Measurements from ENCODE around the gene KCNA1.
"Not testable (repeated sequence)": the region's sequence is repeated elsewhere in the genome, so short reads cannot be mapped to it uniquely, and the experiment has no call there.

The KCNA1 gene

DNA sequence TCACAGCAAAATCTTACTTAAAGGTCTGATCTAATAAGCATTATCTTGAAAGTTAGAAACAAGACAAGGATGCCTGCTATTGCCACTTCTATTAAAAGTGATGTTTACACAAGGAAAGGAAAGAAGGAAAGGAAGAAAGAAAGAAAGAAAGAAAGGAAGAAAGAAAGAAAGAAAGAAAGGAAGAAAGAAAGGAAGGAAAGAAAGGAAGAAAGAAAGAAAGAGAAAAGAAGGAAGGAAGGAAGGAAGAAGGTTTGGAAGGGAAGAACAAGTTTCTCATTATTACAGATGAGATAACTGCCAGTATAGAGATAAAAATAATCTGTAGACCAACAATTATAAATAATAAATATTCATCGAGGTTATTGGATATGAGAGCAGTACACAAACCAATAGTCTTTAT is 35.8 kb upstream of the KCNA1 start:
- Histone ChIP-seq H4K20me1 (ENCODE audit: insufficient read depth, low read length, poor library complexity, severe bottlenecking) (no peaks in the 10 kb centered on the region), H3F3A (ENCODE audit: low read depth) (no peaks in the 10 kb centered on the region), H3K9ac (ENCODE audit: low read depth, low read length, poor library complexity, severe bottlenecking) (no peak overlapping the region), H2AFZ (ENCODE audit: low read length) (no peak overlapping the region), H3K4me2 (ENCODE audit: low read depth, low read length, poor library complexity, severe bottlenecking) (no peak overlapping the region), H3K36me3 (ENCODE audit: insufficient read depth, low read length) (no peaks in the 10 kb centered on the region), H3K4me3 (ENCODE audit: low read length, poor library complexity, severe bottlenecking) (no peak overlapping the region), H3K4me1 (ENCODE audit: insufficient read depth, low read length, poor library complexity, severe bottlenecking) (no peaks in the 10 kb centered on the region), H3K79me2 (ENCODE audit: insufficient read depth, low read length) (no peaks in the 10 kb centered on the region), H3K9me3 (ENCODE audit: insufficient read depth, low read depth, low read length) (no peaks in the 10 kb centered on the region), H3K27me3 (ENCODE audit: insufficient read depth, low read length, poor library complexity, severe bottlenecking) (no peaks in the 10 kb centered on the region), H3K9me2 (replicated peaks; ENCODE audit: low read depth, low read length) (no peaks in the 10 kb centered on the region)
- TF ChIP-seq, protein P1, sequence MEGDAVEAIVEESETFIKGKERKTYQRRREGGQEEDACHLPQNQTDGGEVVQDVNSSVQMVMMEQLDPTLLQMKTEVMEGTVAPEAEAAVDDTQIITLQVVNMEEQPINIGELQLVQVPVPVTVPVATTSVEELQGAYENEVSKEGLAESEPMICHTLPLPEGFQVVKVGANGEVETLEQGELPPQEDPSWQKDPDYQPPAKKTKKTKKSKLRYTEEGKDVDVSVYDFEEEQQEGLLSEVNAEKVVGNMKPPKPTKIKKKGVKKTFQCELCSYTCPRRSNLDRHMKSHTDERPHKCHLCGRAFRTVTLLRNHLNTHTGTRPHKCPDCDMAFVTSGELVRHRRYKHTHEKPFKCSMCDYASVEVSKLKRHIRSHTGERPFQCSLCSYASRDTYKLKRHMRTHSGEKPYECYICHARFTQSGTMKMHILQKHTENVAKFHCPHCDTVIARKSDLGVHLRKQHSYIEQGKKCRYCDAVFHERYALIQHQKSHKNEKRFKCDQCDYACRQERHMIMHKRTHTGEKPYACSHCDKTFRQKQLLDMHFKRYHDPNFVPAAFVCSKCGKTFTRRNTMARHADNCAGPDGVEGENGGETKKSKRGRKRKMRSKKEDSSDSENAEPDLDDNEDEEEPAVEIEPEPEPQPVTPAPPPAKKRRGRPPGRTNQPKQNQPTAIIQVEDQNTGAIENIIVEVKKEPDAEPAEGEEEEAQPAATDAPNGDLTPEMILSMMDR (conservative IDR thresholded peaks at IDR 0.05; ENCODE audit: low read length), result no peak
- no peak for TF ChIP-seq EZH2phosphoT487 (IDR thresholded peaks at IDR 0.05; ENCODE audit: borderline replicate concordance)

DNA sequence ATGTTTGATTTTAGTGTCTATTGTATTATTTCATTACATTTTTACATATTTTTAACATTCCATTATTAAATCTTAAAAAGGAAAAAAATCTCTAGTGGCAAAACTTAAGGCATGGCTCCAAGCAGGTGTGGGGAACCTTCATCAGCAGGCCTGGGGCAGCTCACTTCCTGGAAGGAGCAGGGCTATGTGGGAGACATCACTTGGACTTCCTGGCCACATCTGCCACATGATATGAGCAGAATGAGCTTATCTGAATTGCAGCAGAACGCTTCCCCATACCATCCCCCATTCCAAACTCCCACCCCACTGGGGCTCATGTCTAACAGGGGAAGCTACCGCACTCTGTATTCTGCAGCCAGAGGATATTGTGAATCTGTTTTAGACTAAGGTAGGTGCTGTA is 35.0 kb upstream of the KCNA1 start:
- Histone ChIP-seq H3F3A (ENCODE audit: low read depth) (no peaks in the 10 kb centered on the region), H3K9ac (ENCODE audit: low read depth, low read length, poor library complexity, severe bottlenecking) (no peak overlapping the region), H3K4me1 (ENCODE audit: insufficient read depth, low read length, poor library complexity, severe bottlenecking) (no peaks in the 10 kb centered on the region), H3K4me2 (ENCODE audit: low read depth, low read length, poor library complexity, severe bottlenecking) (no peak overlapping the region), H3K27me3 (ENCODE audit: insufficient read depth, low read length, poor library complexity, severe bottlenecking) (no peaks in the 10 kb centered on the region), H3K9me2 (replicated peaks; ENCODE audit: low read depth, low read length) (no peaks in the 10 kb centered on the region), H2AFZ (ENCODE audit: low read length) (0 out of 2 replicates have a peak overlapping the region, but pooled peaks have one; percentile 71), H3K4me3 (ENCODE audit: low read length, poor library complexity, severe bottlenecking) (no peak overlapping the region), H3K36me3 (ENCODE audit: insufficient read depth, low read length) (no peaks in the 10 kb centered on the region), H3K79me2 (ENCODE audit: insufficient read depth, low read length) (no peaks in the 10 kb centered on the region), H3K9me3 (ENCODE audit: insufficient read depth, low read depth, low read length) (no peaks in the 10 kb centered on the region), H4K20me1 (ENCODE audit: insufficient read depth, low read length, poor library complexity, severe bottlenecking) (no peaks in the 10 kb centered on the region)
- TF ChIP-seq, protein P1 (conservative IDR thresholded peaks at IDR 0.05; ENCODE audit: low read length), result no peak
- TF ChIP-seq EZH2phosphoT487 (IDR thresholded peaks at IDR 0.05; ENCODE audit: borderline replicate concordance), result no peak

DNA sequence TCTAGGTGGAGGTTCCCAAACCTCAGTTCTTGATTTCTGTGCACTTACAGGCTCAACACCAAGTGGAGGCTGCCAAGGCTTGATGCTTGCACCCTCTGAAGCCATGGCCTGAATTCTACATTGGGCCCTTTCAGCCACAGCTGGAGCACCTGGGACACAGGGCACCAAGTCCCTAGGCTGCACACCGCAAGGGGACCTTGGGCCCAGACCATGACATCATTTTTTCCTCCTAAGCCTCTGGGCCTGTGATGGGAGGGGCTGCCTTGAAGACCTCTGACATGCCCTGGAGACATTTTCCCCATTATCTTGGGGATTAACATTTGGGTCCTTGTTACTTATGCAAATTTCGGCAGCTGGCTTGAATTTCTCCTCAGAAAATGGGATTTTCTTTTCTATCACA is 30.2 kb upstream of the KCNA1 start:
- H3K4me1 ChIP-seq (ENCODE audit: insufficient read depth, low read length, poor library complexity, severe bottlenecking); H3K36me3 ChIP-seq (ENCODE audit: insufficient read depth, low read length); H3K79me2 ChIP-seq (ENCODE audit: insufficient read depth, low read length); H3K4me2 ChIP-seq (ENCODE audit: low read depth, low read length, poor library complexity, severe bottlenecking); H3F3A ChIP-seq (ENCODE audit: low read depth); H3K9me3 ChIP-seq (ENCODE audit: insufficient read depth, low read depth, low read length); H2AFZ ChIP-seq (ENCODE audit: low read length); H3K9ac ChIP-seq (ENCODE audit: low read depth, low read length, poor library complexity, severe bottlenecking); H3K9me2 ChIP-seq (replicated peaks; ENCODE audit: low read depth, low read length); H4K20me1 ChIP-seq (ENCODE audit: insufficient read depth, low read length, poor library complexity, severe bottlenecking); H3K4me3 ChIP-seq (ENCODE audit: low read length, poor library complexity, severe bottlenecking); H3K27me3 ChIP-seq (ENCODE audit: insufficient read depth, low read length, poor library complexity, severe bottlenecking): not testable (repeated sequence)

DNA sequence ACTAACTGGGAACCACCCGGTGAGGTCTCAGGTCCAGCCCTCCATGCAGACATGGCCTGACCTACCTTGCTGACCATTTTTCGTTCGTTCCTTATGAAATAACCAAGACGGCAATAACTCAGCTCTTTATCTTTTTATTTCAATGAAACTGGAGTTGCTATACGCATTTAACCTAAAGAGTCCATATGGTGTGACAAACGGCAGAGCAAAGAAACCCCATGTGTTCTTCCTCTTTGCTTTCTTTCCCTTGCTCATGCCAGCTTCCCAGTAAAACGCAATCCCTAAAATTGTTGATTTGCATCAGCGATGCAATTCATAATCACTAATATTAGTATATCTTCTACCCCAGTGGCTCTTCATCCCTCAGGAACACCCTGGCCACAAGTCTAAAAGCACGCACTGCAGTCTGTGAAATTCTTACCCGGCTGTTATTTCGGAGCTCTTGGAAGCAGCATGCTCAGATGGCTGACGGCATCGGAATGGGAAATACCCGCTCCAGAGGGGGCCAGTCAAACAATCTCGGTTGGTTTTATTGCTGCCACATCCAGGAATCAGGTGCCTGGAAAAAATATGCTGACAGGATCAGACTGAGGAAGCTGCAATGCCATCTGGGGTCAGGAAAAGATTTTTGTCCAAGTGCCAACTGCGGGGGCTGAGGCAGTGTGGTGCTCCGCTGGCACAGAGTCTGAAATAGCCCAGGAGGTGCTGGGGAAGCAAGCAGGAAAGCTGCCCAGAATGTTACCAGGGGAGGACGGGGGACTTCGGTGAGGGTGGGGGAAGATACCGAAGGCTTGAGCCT is 28.2 kb upstream of the KCNA1 start:
- TF ChIP-seq, protein P1 (conservative IDR thresholded peaks at IDR 0.05; ENCODE audit: low read length), result no peak
- TF ChIP-seq EZH2phosphoT487 (IDR thresholded peaks at IDR 0.05; ENCODE audit: borderline replicate concordance), result no peak
- H3K9me3 ChIP-seq (ENCODE audit: insufficient read depth, low read depth, low read length), result no peaks in the 10 kb centered on the region
- H3K4me2 ChIP-seq (ENCODE audit: low read depth, low read length, poor library complexity, severe bottlenecking), result no peak overlapping the region

More for the DNA sequence above, 28.2 kb upstream of the KCNA1 start:
- Histone ChIP-seq H3F3A (ENCODE audit: low read depth) (no peaks in the 10 kb centered on the region), H3K9me2 (replicated peaks; ENCODE audit: low read depth, low read length) (no peaks in the 10 kb centered on the region), H3K36me3 (ENCODE audit: insufficient read depth, low read length) (no peaks in the 10 kb centered on the region), H4K20me1 (ENCODE audit: insufficient read depth, low read length, poor library complexity, severe bottlenecking) (no peaks in the 10 kb centered on the region), H3K79me2 (ENCODE audit: insufficient read depth, low read length) (no peaks in the 10 kb centered on the region), H3K27me3 (ENCODE audit: insufficient read depth, low read length, poor library complexity, severe bottlenecking) (no peaks in the 10 kb centered on the region), H3K9ac (ENCODE audit: low read depth, low read length, poor library complexity, severe bottlenecking) (no peak overlapping the region), H3K4me3 (ENCODE audit: low read length, poor library complexity, severe bottlenecking) (no peak overlapping the region), H2AFZ (ENCODE audit: low read length) (no peak overlapping the region), H3K4me1 (ENCODE audit: insufficient read depth, low read length, poor library complexity, severe bottlenecking) (no peaks in the 10 kb centered on the region)

Measured in Loucy (cell line).